Fibroblast of the aortic adventitia (primary cell): Measurements from ENCODE around the gene IQGAP3. TPM values are rescaled to one million over a fixed set of nuclear protein-coding genes. Genes with fewer than 3 reads are reported as not detected.

Experiments used
- DNase-seq: peaks from one replicate; pipeline ENCODE4 v3.0.0-alpha.2; 2010; ENCODE audit warnings: low read depth
- H3K4me3 ChIP-seq: 2 replicates; pipeline ENCODE4 v1.5.1; 2011; ENCODE audit warnings: low read depth, mild to moderate bottlenecking, control low read depth, low read length, moderate library complexity
- CTCF ChIP-seq: IDR thresholded peaks from 2 replicates; pipeline ENCODE4 v1.5.1; 2011; ENCODE audit warnings: mild to moderate bottlenecking, low read length, control low read depth, inconsistent platforms; ENCODE audit not compliant: insufficient read depth
- total RNA-seq: library from RNA; depleted of rRNA; stranded (reverse); fragments of >200 nt; gene quantifications from 2 replicates; pipeline ENCODE4 v1.2.3, GENCODE V29; 2012; ENCODE audit warnings: low replicate concordance

IQGAP3 gene
- total RNA-seq, 1 donor = 28.7 TPM

DNA sequence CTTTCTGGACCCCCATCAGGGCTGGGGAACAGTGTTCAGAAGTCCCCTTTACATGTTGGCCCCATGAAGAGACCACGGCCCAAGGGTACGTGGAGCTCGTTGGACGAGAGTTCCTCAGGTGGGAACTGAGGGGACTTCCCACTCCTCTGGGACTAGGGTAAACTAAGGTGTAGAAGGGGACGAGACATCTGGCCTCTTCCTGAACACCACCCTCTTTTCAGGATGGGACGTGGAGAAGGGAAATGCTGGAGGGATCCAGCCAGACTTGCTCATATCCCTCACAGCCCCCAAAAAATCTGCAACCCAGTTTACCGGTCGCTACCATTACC is 21.3 kb upstream of the IQGAP3 start:
- no peak for DNase-seq
- TF ChIP-seq CTCF = no peak
- H3K4me3 ChIP-seq = no peak overlapping the region

DNA sequence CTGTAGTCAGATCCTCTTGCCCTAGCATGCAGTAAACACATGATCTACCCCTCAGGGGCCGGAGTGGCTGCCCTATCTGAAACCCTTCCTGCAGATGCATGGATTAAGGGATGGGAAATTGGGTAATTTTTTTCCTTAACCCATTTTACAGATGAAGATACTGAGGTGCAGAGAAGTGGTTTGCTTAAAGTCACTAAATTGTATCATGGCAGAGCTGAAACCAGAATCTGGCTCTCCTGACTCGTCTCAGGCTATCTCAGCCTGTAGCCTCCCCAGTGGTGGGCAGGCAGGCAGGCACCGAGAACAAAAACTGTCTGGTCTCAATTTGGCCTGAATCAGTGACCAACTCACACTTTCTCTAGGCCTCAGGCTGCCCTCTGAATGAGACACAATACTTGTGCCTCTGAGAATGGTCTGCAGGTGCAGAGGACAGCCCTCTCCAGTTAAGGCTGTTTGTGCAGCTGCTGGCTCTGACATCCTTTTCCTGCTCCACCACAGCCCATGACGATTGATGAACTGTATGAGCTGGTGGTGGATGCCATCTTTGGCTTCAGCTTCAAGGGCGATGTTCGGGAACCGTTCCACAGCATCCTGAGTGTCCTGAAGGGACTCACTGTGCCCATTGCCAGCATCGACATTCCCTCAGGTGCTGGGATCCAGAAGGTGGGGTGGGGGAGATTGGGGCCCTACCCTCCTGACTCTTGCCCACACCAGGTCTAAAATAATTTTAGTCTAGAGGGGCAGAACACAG is 20.7 kb upstream of the IQGAP3 start:
- no peak overlapping the region for H3K4me3 ChIP-seq
- no peak for TF ChIP-seq CTCF
- no peak for DNase-seq

DNA sequence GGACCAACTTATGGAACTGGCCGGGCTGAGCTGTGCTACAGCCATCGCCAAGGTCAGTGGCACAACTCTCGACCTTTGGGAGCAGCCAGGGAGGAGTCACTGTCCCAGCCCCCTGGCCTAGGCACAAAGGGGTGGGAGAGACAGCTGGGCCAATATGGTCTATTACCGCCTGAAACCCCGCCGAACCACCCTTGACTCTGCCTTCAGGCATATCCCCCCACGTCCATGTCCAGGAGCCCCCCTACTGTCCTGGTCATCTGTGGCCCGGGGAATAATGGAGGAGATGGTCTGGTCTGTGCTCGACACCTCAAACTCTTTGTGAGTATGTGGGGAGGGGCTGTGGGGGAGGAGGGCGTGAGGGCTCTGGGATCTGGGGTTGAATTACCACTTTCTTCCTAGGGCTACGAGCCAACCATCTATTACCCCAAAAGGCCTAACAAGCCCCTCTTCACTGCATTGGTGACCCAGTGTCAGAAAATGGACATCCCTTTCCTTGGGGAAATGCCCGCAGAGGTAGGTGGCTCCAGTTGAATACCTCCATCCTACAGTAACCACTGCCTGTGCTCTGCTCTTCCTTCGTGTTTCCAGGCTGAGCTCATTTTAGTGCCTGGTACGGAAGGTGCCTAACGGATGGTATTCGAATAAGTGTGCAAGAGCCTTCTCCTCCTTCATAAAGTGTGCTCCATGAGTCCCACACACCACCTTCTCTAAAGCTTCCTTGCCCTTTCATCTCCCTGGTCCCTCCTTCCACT is 20.0 kb upstream of the IQGAP3 start:
- DNase-seq = no peak

DNA sequence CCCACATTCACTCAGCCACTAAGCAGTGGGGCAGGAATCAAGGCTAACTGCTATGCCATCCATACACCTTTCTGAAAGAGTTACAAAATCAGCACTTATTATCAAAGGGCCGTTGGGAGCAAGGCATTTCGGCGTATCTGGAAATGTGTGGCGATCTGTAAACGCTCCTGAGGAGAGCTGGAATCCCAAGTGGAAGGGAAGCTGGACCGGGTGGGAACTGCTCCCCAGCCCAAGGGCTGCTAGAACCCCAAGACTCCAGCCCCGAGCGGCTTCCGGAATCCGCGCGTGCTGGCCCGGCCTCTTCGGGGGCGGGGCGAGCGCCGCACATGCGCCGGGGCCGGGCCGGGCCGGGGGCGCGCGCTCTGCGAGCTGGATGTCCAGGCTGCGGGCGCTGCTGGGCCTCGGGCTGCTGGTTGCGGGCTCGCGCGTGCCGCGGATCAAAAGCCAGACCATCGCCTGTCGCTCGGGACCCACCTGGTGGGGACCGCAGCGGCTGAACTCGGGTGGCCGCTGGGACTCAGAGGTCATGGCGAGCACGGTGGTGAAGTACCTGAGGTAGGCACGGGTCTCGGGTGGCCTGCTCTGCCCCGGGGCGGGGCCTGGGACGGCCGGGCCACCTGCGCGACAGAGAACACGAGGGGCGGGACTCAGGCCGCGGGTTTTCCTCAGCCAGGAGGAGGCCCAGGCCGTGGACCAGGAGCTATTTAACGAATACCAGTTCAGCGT is 19.2 kb upstream of the IQGAP3 start, which contains the start of gene NAXE:
Gene NAXE (plus strand): TSS at position 345 of the 726 bp plus-strand sequence. CDS start 29 bp downstream, at position 374.
- peak within 1 kb of the TSS; percentile 88 for H3K4me3 ChIP-seq
- TF ChIP-seq CTCF = no peak
- peak; percentile 46 for DNase-seq

More for the DNA sequence above, 20.0 kb upstream of the IQGAP3 start:
- no peak for TF ChIP-seq CTCF
- peak overlapping the region; percentile 88 for H3K4me3 ChIP-seq

DNA sequence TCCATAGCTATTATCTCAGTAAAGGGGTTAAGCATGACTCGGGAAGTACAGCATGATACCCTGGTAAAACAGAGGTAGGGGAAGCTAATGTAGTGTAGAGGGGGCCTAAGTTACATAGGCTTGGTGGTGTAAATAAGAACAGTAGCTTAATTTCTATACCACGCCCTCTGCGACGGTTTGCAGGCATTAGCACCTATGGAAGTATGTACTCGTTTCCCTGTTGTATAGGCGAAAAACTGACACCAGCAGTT is 18.7 kb upstream of the IQGAP3 start:
- H3K4me3 ChIP-seq = peak overlapping the region; percentile 88
- TF ChIP-seq CTCF = no peak
- DNase-seq = no peak

- no peak for TF ChIP-seq CTCF
- H3K4me3 ChIP-seq = no peak overlapping the region
- DNase-seq = no peak
Measured at GRCh38 chr1:156590326-156591180, 18.2 kb upstream of the IQGAP3 start.
